Measurements from ENCODE around the gene SLC6A19. TPM values are rescaled to one million over a fixed set of nuclear protein-coding genes. Genes with fewer than 3 reads are reported as not detected.
A peak's percentile ranks its signal among the peaks of the same experiment; 100 is the strongest.

SLC6A19 gene
- total and polyA plus RNA-seq, 2 of the 13 experiments (the other 11 are each of a cell fraction or from before 2014, with no cell fraction given) = 0.02 TPM; not detected in 1

- Histone ChIP-seq H3K4me2 (ENCODE audit: low read depth, low read length) (no peak overlapping the region), H2AFZ (ENCODE audit: low read length) (no peak overlapping the region), H3K36me3 (replicated peaks in 1 of 2; ENCODE audit: control insufficient read depth in 1 of 2, insufficient read depth in 2 of 2, low read length in 2 of 2) (no peaks in the 10 kb centered on the region; a peak in 1 of 5 replicates), H3K4me1 (ENCODE audit: insufficient read depth, low read length) (no peaks in the 10 kb centered on the region), H3K9ac (ENCODE audit: insufficient read depth, low read depth, low read length) (no peak overlapping the region), H3K79me2 (ENCODE audit: insufficient read depth, low read length) (no peaks in the 10 kb centered on the region), H3K4me3 (replicated peaks in 1 of 3; ENCODE audit: insufficient read depth in 1 of 3, low read depth in 2 of 3, low read length in 3 of 3) (no peak overlapping the region), H4K20me1 (ENCODE audit: insufficient read depth, low read length) (no peaks in the 10 kb centered on the region), H3K27ac (ENCODE audit: extremely low read length, insufficient read depth, low read length) (no peak overlapping the region), H3K9me3 (ENCODE audit: low read length) (no peaks in the 10 kb centered on the region), H3K27me3 (ENCODE audit: control insufficient read depth in 1 of 2, insufficient read depth in 2 of 2, low read length in 2 of 2) (peaks cover 1 to 3% of the 10 kb centered on the region in 2 experiments; a peak in 3 of 5 replicates)
- TF ChIP-seq MNT (IDR thresholded peaks at IDR 0.05) (peak; percentile 79), HNF4A (CRISPR knock-in tag; IDR thresholded peaks at IDR 0.05) (peak; percentile 26; the same call in 1 of the 2 replicates), MTF2 (CRISPR knock-in tag; IDR thresholded peaks at IDR 0.05; ENCODE audit: borderline replicate concordance) (no peak)
- 73% methylated on average over 16 of the region's 23 CpGs for WGBS (ENCODE audit: low lambda C conversion rate)
- no TSS peak for BruUV-seq (replicated peaks)
- FAIRE-seq = no peak
- in situ Hi-C loops (cut with HindIII; ENCODE audit: extremely low pct_ligation_motif_present, low pct_unique_long_range_greater_than_20kb) = no loop called here
- intact Hi-C loops (cut with micrococcal nuclease; ENCODE audit: unreplicated experiment) = no loop called here
- ATAC-seq = no peak
- ChIA-PET POLR2A (no interaction called here), CTCF (ENCODE audit: low intra/inter-chr PET ratio, low total read pairs) (no interaction called here)
- no peak for DNase-seq (ENCODE audit: low spot score)
Observed at GRCh38 chr5:1259806-1260480, 58.5 kb downstream of the SLC6A19 start.

- no peaks in the 10 kb centered on the region for H4K20me1 ChIP-seq (ENCODE audit: insufficient read depth, low read length)
- H3K9me3 ChIP-seq (ENCODE audit: low read length) = no peaks in the 10 kb centered on the region
- 70% methylated on average over 6 of the region's 10 CpGs for WGBS (ENCODE audit: low lambda C conversion rate)
- no peaks in the 10 kb centered on the region for H3K4me1 ChIP-seq (ENCODE audit: insufficient read depth, low read length)
- FAIRE-seq (no peak), ATAC-seq (no peak), DNase-seq (ENCODE audit: low spot score) (no peak)
- ChIA-PET CTCF (ENCODE audit: low intra/inter-chr PET ratio, low total read pairs) (no interaction called here), POLR2A (no interaction called here)
- in situ Hi-C loops (cut with HindIII; ENCODE audit: extremely low pct_ligation_motif_present, low pct_unique_long_range_greater_than_20kb) = no loop called here
- H3K4me3 ChIP-seq (replicated peaks in 1 of 3; ENCODE audit: insufficient read depth in 1 of 3, low read depth in 2 of 3, low read length in 3 of 3) = no peak overlapping the region
- no peak overlapping the region for H3K4me2 ChIP-seq (ENCODE audit: low read depth, low read length)
- no peak overlapping the region for H3K9ac ChIP-seq (ENCODE audit: insufficient read depth, low read depth, low read length)
- no peaks in the 10 kb centered on the region for H3K79me2 ChIP-seq (ENCODE audit: insufficient read depth, low read length)
- H3K36me3 ChIP-seq (replicated peaks in 1 of 2; ENCODE audit: control insufficient read depth in 1 of 2, insufficient read depth in 2 of 2, low read length in 2 of 2) = no peaks in the 10 kb centered on the region; a peak in 1 of 5 replicates
- no peak overlapping the region for H3K27ac ChIP-seq (ENCODE audit: extremely low read length, insufficient read depth, low read length)
- intact Hi-C loops (cut with micrococcal nuclease; ENCODE audit: unreplicated experiment) = no loop called here
- no TSS peak for BruUV-seq (replicated peaks)
- peaks cover 1 to 11% of the 10 kb centered on the region in 2 experiments; a peak in 2 of 5 replicates for H3K27me3 ChIP-seq (ENCODE audit: control insufficient read depth in 1 of 2, insufficient read depth in 2 of 2, low read length in 2 of 2)
- H2AFZ ChIP-seq (ENCODE audit: low read length) = no peak overlapping the region
- TF ChIP-seq ZNF30 (CRISPR knock-in tag; IDR thresholded peaks at IDR 0.05) (no peak), FUBP1 (CRISPR knock-in tag; IDR thresholded peaks at IDR 0.05; ENCODE audit: borderline replicate concordance) (no peak), LCORL (IDR thresholded peaks at IDR 0.05) (no peak), LCORL (CRISPR knock-in tag; IDR thresholded peaks at IDR 0.05) (no peak), TBX3 (IDR thresholded peaks at IDR 0.05; ENCODE audit: borderline replicate concordance) (no peak), ZSCAN25 (CRISPR knock-in tag; IDR thresholded peaks at IDR 0.05) (no peak), ZNF782 (CRISPR knock-in tag; IDR thresholded peaks at IDR 0.05; ENCODE audit: borderline replicate concordance) (no peak), CENPBD1 (CRISPR knock-in tag; IDR thresholded peaks at IDR 0.05; ENCODE audit: borderline replicate concordance, low read depth) (no peak), ZFP37 (CRISPR knock-in tag; IDR thresholded peaks at IDR 0.05; ENCODE audit: borderline replicate concordance) (no peak)
Observed at GRCh38 chr5:1261643-1262042, 60.2 kb downstream of the SLC6A19 start.

Data from HepG2 (cell line).